Measurements from ENCODE around the gene ZNF268.

ZNF268 gene

DNA sequence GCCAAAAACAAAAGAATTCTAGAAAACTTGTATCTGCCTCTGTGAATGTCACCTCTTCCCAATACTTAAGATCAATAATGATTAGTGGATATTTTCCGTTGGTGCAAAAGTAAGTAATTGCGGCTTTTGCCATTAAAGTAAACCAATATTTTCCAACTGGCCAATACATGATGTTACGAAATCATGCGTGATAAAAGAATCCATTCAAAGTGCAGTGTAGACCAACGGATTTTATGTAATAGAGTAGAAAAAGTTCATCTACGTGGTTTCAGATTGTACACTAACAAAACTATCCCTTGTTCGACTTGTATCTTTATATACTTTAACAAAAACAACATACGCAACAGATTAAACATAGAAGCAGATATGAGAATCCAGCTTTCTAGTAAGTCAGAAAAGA is 626 bp upstream of the ZNF268 start:
- H3K4me3 ChIP-seq (ENCODE audit: low read depth in 1 of 2, low read length in 2 of 2) = peak overlapping the region in 1 of 2 experiments; percentile 87; a peak in 1 of 4 replicates
- H3K27me3 ChIP-seq (ENCODE audit: insufficient read depth, low read length, poor library complexity) = no peaks in the 10 kb centered on the region
- ATAC-seq (ENCODE audit: insufficient read depth, low read depth) = no peak
- H2AFZ ChIP-seq (ENCODE audit: low read depth, low read length) = peak overlapping the region; percentile 9
- H3K9me3 ChIP-seq (ENCODE audit: insufficient read depth, low read length, severe bottlenecking) = peaks cover 48% of the 10 kb centered on the region
- peaks cover 35% of the 10 kb centered on the region for H3K36me3 ChIP-seq (ENCODE audit: insufficient read depth, low read length)
- H3K9ac ChIP-seq (ENCODE audit: low read depth, low read length) = no peak overlapping the region
- no peak for DNase-seq
- peaks cover 18% of the 10 kb centered on the region for H3K79me2 ChIP-seq (ENCODE audit: insufficient read depth, low read length)
- no peak for TF ChIP-seq EZH2 (IDR thresholded peaks at IDR 0.05; ENCODE audit: borderline replicate concordance, low read depth, low read length, severe bottlenecking)
- TF ChIP-seq, protein P1, sequence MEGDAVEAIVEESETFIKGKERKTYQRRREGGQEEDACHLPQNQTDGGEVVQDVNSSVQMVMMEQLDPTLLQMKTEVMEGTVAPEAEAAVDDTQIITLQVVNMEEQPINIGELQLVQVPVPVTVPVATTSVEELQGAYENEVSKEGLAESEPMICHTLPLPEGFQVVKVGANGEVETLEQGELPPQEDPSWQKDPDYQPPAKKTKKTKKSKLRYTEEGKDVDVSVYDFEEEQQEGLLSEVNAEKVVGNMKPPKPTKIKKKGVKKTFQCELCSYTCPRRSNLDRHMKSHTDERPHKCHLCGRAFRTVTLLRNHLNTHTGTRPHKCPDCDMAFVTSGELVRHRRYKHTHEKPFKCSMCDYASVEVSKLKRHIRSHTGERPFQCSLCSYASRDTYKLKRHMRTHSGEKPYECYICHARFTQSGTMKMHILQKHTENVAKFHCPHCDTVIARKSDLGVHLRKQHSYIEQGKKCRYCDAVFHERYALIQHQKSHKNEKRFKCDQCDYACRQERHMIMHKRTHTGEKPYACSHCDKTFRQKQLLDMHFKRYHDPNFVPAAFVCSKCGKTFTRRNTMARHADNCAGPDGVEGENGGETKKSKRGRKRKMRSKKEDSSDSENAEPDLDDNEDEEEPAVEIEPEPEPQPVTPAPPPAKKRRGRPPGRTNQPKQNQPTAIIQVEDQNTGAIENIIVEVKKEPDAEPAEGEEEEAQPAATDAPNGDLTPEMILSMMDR (IDR thresholded peaks at IDR 0.05; ENCODE audit: borderline replicate concordance, extremely low read depth, low read length, poor library complexity, severe bottlenecking) = no peak
- H3K4me2 ChIP-seq (ENCODE audit: insufficient read depth, low read length) = no peak overlapping the region
- H4K20me1 ChIP-seq (ENCODE audit: insufficient read depth, low read length) = no peaks in the 10 kb centered on the region
- no peak overlapping the region for H3K27ac ChIP-seq (ENCODE audit: low read length)
- peaks cover 11% of the 10 kb centered on the region for H3K4me1 ChIP-seq (ENCODE audit: insufficient read depth, low read length)

- no peaks in the 10 kb centered on the region for H4K20me1 ChIP-seq (ENCODE audit: insufficient read depth, low read length)
- H3K27ac ChIP-seq (ENCODE audit: low read length) = no peak overlapping the region
- no peaks in the 10 kb centered on the region for H3K27me3 ChIP-seq (ENCODE audit: insufficient read depth, low read length, poor library complexity)
- H2AFZ ChIP-seq (ENCODE audit: low read depth, low read length) = no peak overlapping the region
- H3K36me3 ChIP-seq (ENCODE audit: insufficient read depth, low read length) = peaks cover 100% of the 10 kb centered on the region
- H3K4me1 ChIP-seq (ENCODE audit: insufficient read depth, low read length) = no peaks in the 10 kb centered on the region
- H3K4me3 ChIP-seq (ENCODE audit: low read depth in 1 of 2, low read length in 2 of 2) = no peak overlapping the region
- no peak overlapping the region for H3K4me2 ChIP-seq (ENCODE audit: insufficient read depth, low read length)
- no peak for DNase-seq
- peaks cover 2% of the 10 kb centered on the region; the same call in 1 of the 2 replicates for H3K79me2 ChIP-seq (ENCODE audit: insufficient read depth, low read length)
- ATAC-seq (ENCODE audit: insufficient read depth, low read depth) = no peak
- H3K9me3 ChIP-seq (ENCODE audit: insufficient read depth, low read length, severe bottlenecking) = peaks cover 75% of the 10 kb centered on the region
- no peak overlapping the region for H3K9ac ChIP-seq (ENCODE audit: low read depth, low read length)
- TF ChIP-seq, protein P1 (IDR thresholded peaks at IDR 0.05; ENCODE audit: borderline replicate concordance, extremely low read depth, low read length, poor library complexity, severe bottlenecking) = no peak
- no peak for TF ChIP-seq EZH2 (IDR thresholded peaks at IDR 0.05; ENCODE audit: borderline replicate concordance, low read depth, low read length, severe bottlenecking)
Measured at GRCh38 chr12:133190176-133190575, 8.9 kb downstream of the ZNF268 start.

GRCh38 chr12:133192847-133193246 is 11.6 kb downstream of the ZNF268 start:
- Histone ChIP-seq H3K27ac (ENCODE audit: low read length) (no peak overlapping the region), H3K4me3 (ENCODE audit: low read depth in 1 of 2, low read length in 2 of 2) (no peak overlapping the region), H3K79me2 (ENCODE audit: insufficient read depth, low read length) (no peaks in the 10 kb centered on the region), H4K20me1 (ENCODE audit: insufficient read depth, low read length) (no peaks in the 10 kb centered on the region), H3K27me3 (ENCODE audit: insufficient read depth, low read length, poor library complexity) (no peaks in the 10 kb centered on the region), H3K4me2 (ENCODE audit: insufficient read depth, low read length) (no peak overlapping the region), H3K4me1 (ENCODE audit: insufficient read depth, low read length) (no peaks in the 10 kb centered on the region), H2AFZ (ENCODE audit: low read depth, low read length) (no peak overlapping the region), H3K36me3 (ENCODE audit: insufficient read depth, low read length) (peaks cover 86% of the 10 kb centered on the region), H3K9me3 (ENCODE audit: insufficient read depth, low read length, severe bottlenecking) (peaks cover 67% of the 10 kb centered on the region), H3K9ac (ENCODE audit: low read depth, low read length) (no peak overlapping the region)
- no peak for DNase-seq
- TF ChIP-seq, protein P1 (IDR thresholded peaks at IDR 0.05; ENCODE audit: borderline replicate concordance, extremely low read depth, low read length, poor library complexity, severe bottlenecking) = peak; percentile 23
- TF ChIP-seq EZH2 (IDR thresholded peaks at IDR 0.05; ENCODE audit: borderline replicate concordance, low read depth, low read length, severe bottlenecking) = no peak
- no peak for ATAC-seq (ENCODE audit: insufficient read depth, low read depth)

DNA sequence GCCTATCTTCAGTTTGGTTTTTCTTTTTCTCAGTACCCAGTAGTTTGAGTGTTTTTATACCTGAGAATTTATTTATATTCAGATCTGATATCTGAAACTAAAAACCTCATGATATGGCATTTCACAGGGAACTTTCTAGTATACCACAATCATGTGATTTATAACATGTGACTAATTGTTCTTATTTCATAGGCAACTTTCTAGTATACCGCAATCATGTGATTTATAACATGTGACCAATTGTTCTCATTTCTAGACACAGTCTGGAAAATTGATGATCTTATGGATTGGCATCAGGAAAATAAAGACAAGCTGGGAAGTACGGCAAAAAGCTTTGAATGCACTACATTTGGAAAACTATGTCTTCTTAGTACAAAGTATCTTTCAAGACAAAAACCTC is 20.6 kb downstream of the ZNF268 start:
- peaks cover 67% of the 10 kb centered on the region for H3K9me3 ChIP-seq (ENCODE audit: insufficient read depth, low read length, severe bottlenecking)
- no peak overlapping the region for H2AFZ ChIP-seq (ENCODE audit: low read depth, low read length)
- no peaks in the 10 kb centered on the region for H3K4me1 ChIP-seq (ENCODE audit: insufficient read depth, low read length)
- ATAC-seq (ENCODE audit: insufficient read depth, low read depth) (no peak), DNase-seq (no peak)
- H3K27me3 ChIP-seq (ENCODE audit: insufficient read depth, low read length, poor library complexity) = no peaks in the 10 kb centered on the region
- no peak overlapping the region for H3K9ac ChIP-seq (ENCODE audit: low read depth, low read length)
- H4K20me1 ChIP-seq (ENCODE audit: insufficient read depth, low read length) = no peaks in the 10 kb centered on the region
- H3K79me2 ChIP-seq (ENCODE audit: insufficient read depth, low read length) = no peaks in the 10 kb centered on the region
- H3K4me3 ChIP-seq (ENCODE audit: low read depth in 1 of 2, low read length in 2 of 2) = 0 out of 4 replicates have a peak overlapping the region, but pooled peaks of 1 of the 2 experiments have one; percentile 3
- no peak overlapping the region for H3K4me2 ChIP-seq (ENCODE audit: insufficient read depth, low read length)
- H3K36me3 ChIP-seq (ENCODE audit: insufficient read depth, low read length) = peaks cover 40% of the 10 kb centered on the region
- no peak for TF ChIP-seq EZH2 (IDR thresholded peaks at IDR 0.05; ENCODE audit: borderline replicate concordance, low read depth, low read length, severe bottlenecking)
- TF ChIP-seq, protein P1 (IDR thresholded peaks at IDR 0.05; ENCODE audit: borderline replicate concordance, extremely low read depth, low read length, poor library complexity, severe bottlenecking) = no peak
- no peak overlapping the region for H3K27ac ChIP-seq (ENCODE audit: low read length)

All from DND-41 (cell line).